Neural cell (in vitro differentiated cells): ENCODE results near the gene ANG. TPM values are rescaled to one million over a fixed set of nuclear protein-coding genes. Genes with fewer than 3 reads are reported as not detected.

Experiments used
- H2AFZ ChIP-seq: fragments of 200-600, 300-800 bp; sonication (generic), shearing (Covaris generic); 2 replicates; pipeline ENCODE4 v1.6.0; 2014; ENCODE audit warnings: low read depth, mild to moderate bottlenecking, antibody characterized with exemption, low read length, moderate library complexity
- H3F3A ChIP-seq: fragments of 200-600 bp; shearing (Covaris generic); 2 replicates; pipeline ENCODE4 v1.6.1; 2016; ENCODE audit warnings: mild to moderate bottlenecking, moderate library complexity, mixed read lengths, antibody characterized with exemption, low read length; ENCODE audit not compliant: insufficient read depth, poor library complexity, severe bottlenecking
- H3K27ac ChIP-seq: fragments of 200-600, 300-800 bp; sonication (generic), shearing (Covaris generic); 2 replicates; pipeline ENCODE4 v1.5.1; 2014; ENCODE audit warnings: mild to moderate bottlenecking, low read length, moderate library complexity
- H3K27me3 ChIP-seq: fragments of 300-800, 200-600 bp; sonication (generic), shearing (Covaris generic); 2 replicates; pipeline ENCODE4 v1.6.0; 2014; ENCODE audit warnings: mild to moderate bottlenecking, low read depth, low read length, moderate library complexity; ENCODE audit not compliant: insufficient read depth
- H3K36me3 ChIP-seq: fragments of 300-800, 200-600 bp; sonication (generic), shearing (Covaris generic); 2 replicates; pipeline ENCODE4 v1.5.1; 2014; ENCODE audit warnings: mild to moderate bottlenecking, antibody characterized with exemption, low read length, moderate library complexity; ENCODE audit not compliant: insufficient read depth
- H3K4me2 ChIP-seq: fragments of 300-800, 200-600 bp; sonication (generic), shearing (Covaris generic); 2 replicates; pipeline ENCODE4 v1.6.0; 2014; ENCODE audit warnings: mild to moderate bottlenecking, low read length
- H3K4me3 ChIP-seq: fragments of 300-800, 200-600 bp; sonication (generic), shearing (Covaris generic); 2 replicates; pipeline ENCODE4 v1.5.1; 2014; ENCODE audit warnings: mild to moderate bottlenecking, low read length, moderate library complexity
- H3K79me2 ChIP-seq: fragments of 200-600 bp; shearing (Covaris generic); replicated peaks from 2 replicates; pipeline ENCODE4 v1.6.0; 2014; ENCODE audit warnings: mild to moderate bottlenecking, low read length, moderate library complexity; ENCODE audit not compliant: insufficient read depth
- H3K9ac ChIP-seq: fragments of 300-800, 200-600 bp; sonication (generic), shearing (Covaris generic); 2 replicates; pipeline ENCODE4 v1.6.1; 2016; ENCODE audit warnings: mild to moderate bottlenecking, low read length, mixed read lengths
- H3K9me2 ChIP-seq: fragments of 200-600 bp; shearing (Covaris generic); 2 replicates; pipeline ENCODE4 v1.6.1; 2016; ENCODE audit warnings: mild to moderate bottlenecking, low read length, mixed read lengths; ENCODE audit not compliant: insufficient read depth
- H3K9me3 ChIP-seq: fragments of 200-600, 300-800 bp; sonication (generic), shearing (Covaris generic); 2 replicates; pipeline ENCODE4 v1.6.1; 2016; ENCODE audit warnings: mild to moderate bottlenecking, mixed run types, low read length, moderate library complexity, mixed read lengths
- H4K20me1 ChIP-seq: fragments of 200-600 bp; shearing (Covaris generic); 2 replicates; pipeline ENCODE4 v1.6.1; 2016; ENCODE audit warnings: mild to moderate bottlenecking, mixed run types; ENCODE audit not compliant: insufficient read depth
- CTCF ChIP-seq: fragments of 450-650 bp; IDR thresholded peaks from 2 replicates; pipeline ENCODE4 v1.5.1; 2014; ENCODE audit warnings: antibody characterized with exemption, mild to moderate bottlenecking, moderate library complexity; ENCODE audit not compliant: poor library complexity, severe bottlenecking
- EP300 ChIP-seq: fragments of 450-650 bp; conservative IDR thresholded peaks from 2 replicates; pipeline ENCODE4 v1.6.1; 2014; ENCODE audit warnings: antibody characterized with exemption, mild to moderate bottlenecking, moderate library complexity; ENCODE audit not compliant: poor library complexity, severe bottlenecking
- EZH2 ChIP-seq: fragments of 200-600, 300-800 bp; shearing (Covaris generic), sonication (generic); IDR thresholded peaks from 2 replicates; pipeline ENCODE4 v1.6.1; 2014; ENCODE audit warnings: antibody characterized with exemption, low read length, borderline replicate concordance, mild to moderate bottlenecking; ENCODE audit not compliant: insufficient read depth, poor library complexity, severe bottlenecking
- MXI1 ChIP-seq: fragments of 450-650 bp; conservative IDR thresholded peaks from 2 replicates; pipeline ENCODE4 v1.6.1; 2014; ENCODE audit warnings: antibody characterized with exemption, mild to moderate bottlenecking; ENCODE audit not compliant: poor library complexity, severe bottlenecking
- RAD21 ChIP-seq: fragments of 450-650 bp; conservative IDR thresholded peaks from 2 replicates; pipeline ENCODE4 v1.6.1; 2014; ENCODE audit warnings: antibody characterized with exemption, mild to moderate bottlenecking, moderate library complexity
- SMC3 ChIP-seq: fragments of 450-650 bp; conservative IDR thresholded peaks from 2 replicates; pipeline ENCODE4 v1.6.1; 2014; ENCODE audit warnings: antibody characterized with exemption, mild to moderate bottlenecking, moderate library complexity; ENCODE audit not compliant: poor library complexity
- TAF1 ChIP-seq: IDR thresholded peaks from 2 replicates; pipeline ENCODE4 v1.6.1; 2012; ENCODE audit warnings: low read depth
- polyA plus RNA-seq: library from polyadenylated mRNA; depleted of rRNA; stranded (reverse); fragments of >200 nt; gene quantifications from 2 replicates; pipeline ENCODE4 v1.2.3, GENCODE V29; 2014

Gene ANG
- polyA plus RNA-seq, 1 donor from 2014 or later, result 0.47 TPM

- Histone ChIP-seq H2AFZ (no peak overlapping the region), H3K27me3 (peaks cover 63% of the 10 kb centered on the region), H3K4me3 (no peak overlapping the region), H3K4me2 (no peak overlapping the region), H3K79me2 (no peaks in the 10 kb centered on the region), H3F3A (no peaks in the 10 kb centered on the region), H3K9ac (no peak overlapping the region), H3K9me3 (no peaks in the 10 kb centered on the region), H3K36me3 (no peaks in the 10 kb centered on the region), H3K27ac (no peak overlapping the region), H4K20me1 (no peaks in the 10 kb centered on the region), H3K9me2 (no peaks in the 10 kb centered on the region)
- TF ChIP-seq SMC3, result no peak
- no peak for TF ChIP-seq EZH2
- no peak for TF ChIP-seq CTCF
- TF ChIP-seq MXI1, result no peak
- no peak for TF ChIP-seq EP300
Observed at GRCh38 chr14:20655851-20656250, 32.7 kb upstream of the ANG start.

GRCh38 chr14:20656274-20656673, 32.3 kb upstream of the ANG start:
- Histone ChIP-seq H3F3A (no peaks in the 10 kb centered on the region), H3K36me3 (no peaks in the 10 kb centered on the region), H3K9ac (no peak overlapping the region), H2AFZ (no peak overlapping the region), H3K9me2 (no peaks in the 10 kb centered on the region), H4K20me1 (no peaks in the 10 kb centered on the region), H3K79me2 (no peaks in the 10 kb centered on the region), H3K27me3 (peaks cover 64% of the 10 kb centered on the region), H3K27ac (no peak overlapping the region), H3K4me3 (no peak overlapping the region), H3K4me2 (no peak overlapping the region), H3K9me3 (no peaks in the 10 kb centered on the region)
- no peak for TF ChIP-seq SMC3
- no peak for TF ChIP-seq TAF1
- no peak for TF ChIP-seq EZH2

- Histone ChIP-seq H3K9me3 (no peaks in the 10 kb centered on the region), H4K20me1 (no peaks in the 10 kb centered on the region), H3K9ac (no peak overlapping the region), H2AFZ (no peak overlapping the region), H3K36me3 (no peaks in the 10 kb centered on the region), H3F3A (no peaks in the 10 kb centered on the region), H3K4me3 (peak overlapping the region; percentile 21), H3K79me2 (no peaks in the 10 kb centered on the region), H3K4me2 (no peak overlapping the region), H3K9me2 (no peaks in the 10 kb centered on the region), H3K27ac (no peak overlapping the region), H3K27me3 (peaks cover 63% of the 10 kb centered on the region)
- TF ChIP-seq EP300 (no peak), EZH2 (no peak), CTCF (peak; percentile 22), RAD21 (no peak), SMC3 (no peak)
Observed at GRCh38 chr14:20657216-20658211, 31.1 kb upstream of the ANG start.
